GM12865 (cell line): ENCODE results near the gene ZNF414.

Source experiments
- DNase-seq: peaks from one replicate; pipeline ENCODE4 v3.0.0; 2010; ENCODE audit warnings: low read depth
- H3K4me3 ChIP-seq: 2 replicates; pipeline ENCODE4 v1.5.1; 2011; ENCODE audit warnings: mild to moderate bottlenecking, low read depth, low read length, control low read depth
- CTCF ChIP-seq: IDR thresholded peaks from 2 replicates; pipeline ENCODE4 v1.5.1; 2011; ENCODE audit warnings: low read length, control low read depth, low read depth, inconsistent platforms; ENCODE audit not compliant: insufficient read depth; ENCODE audit errors: missing control alignments

The ZNF414 gene

GRCh38 chr19:8460516-8461298 is 53.3 kb downstream of the ZNF414 start:
- no peak overlapping the region for H3K4me3 ChIP-seq
- TF ChIP-seq CTCF, result no peak
- no peak for DNase-seq
